Hepatocyte (in vitro differentiated cells): ENCODE data around the gene C6orf89.

ENCODE experiments used
- EZH2 ChIP-seq: fragments of 200-600 bp; sonication (generic); IDR thresholded peaks from 2 replicates; pipeline ENCODE4 v1.6.1; 2016; ENCODE audit warnings: antibody characterized with exemption, mild to moderate bottlenecking, borderline replicate concordance
- TF ChIP-seq, protein P1 (sequence below): fragments of 200-600 bp; sonication (generic); IDR thresholded peaks from 2 replicates; pipeline ENCODE4 v1.5.1; 2016; ENCODE audit warnings: antibody characterized with exemption, mild to moderate bottlenecking; ENCODE audit not compliant: poor library complexity

DNA sequence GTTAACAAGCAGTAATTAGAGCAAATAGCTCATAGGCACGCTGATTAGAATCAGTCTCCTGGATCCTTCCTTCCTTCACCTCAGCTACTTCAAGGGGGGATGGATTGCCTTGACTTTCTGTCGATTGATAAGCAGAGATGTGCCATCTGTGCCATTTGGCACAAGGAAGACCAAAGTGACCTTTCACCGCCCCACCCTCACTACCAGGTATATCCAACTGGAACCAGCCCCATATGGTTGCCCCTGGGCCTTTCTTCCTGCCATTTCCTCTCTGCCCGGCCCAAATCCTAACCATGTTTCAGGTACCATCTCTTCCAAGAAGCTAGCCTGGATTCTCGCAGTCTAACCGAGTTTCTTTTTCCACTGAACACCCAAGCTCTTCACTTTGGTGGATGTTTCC lies 37.8 kb upstream of the C6orf89 start:
- TF ChIP-seq, protein P1, sequence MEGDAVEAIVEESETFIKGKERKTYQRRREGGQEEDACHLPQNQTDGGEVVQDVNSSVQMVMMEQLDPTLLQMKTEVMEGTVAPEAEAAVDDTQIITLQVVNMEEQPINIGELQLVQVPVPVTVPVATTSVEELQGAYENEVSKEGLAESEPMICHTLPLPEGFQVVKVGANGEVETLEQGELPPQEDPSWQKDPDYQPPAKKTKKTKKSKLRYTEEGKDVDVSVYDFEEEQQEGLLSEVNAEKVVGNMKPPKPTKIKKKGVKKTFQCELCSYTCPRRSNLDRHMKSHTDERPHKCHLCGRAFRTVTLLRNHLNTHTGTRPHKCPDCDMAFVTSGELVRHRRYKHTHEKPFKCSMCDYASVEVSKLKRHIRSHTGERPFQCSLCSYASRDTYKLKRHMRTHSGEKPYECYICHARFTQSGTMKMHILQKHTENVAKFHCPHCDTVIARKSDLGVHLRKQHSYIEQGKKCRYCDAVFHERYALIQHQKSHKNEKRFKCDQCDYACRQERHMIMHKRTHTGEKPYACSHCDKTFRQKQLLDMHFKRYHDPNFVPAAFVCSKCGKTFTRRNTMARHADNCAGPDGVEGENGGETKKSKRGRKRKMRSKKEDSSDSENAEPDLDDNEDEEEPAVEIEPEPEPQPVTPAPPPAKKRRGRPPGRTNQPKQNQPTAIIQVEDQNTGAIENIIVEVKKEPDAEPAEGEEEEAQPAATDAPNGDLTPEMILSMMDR = no peak
- no peak for TF ChIP-seq EZH2
